Measurements from ENCODE around the gene MYBPC1.
A peak's percentile ranks its signal among the peaks of the same experiment; 100 is the strongest.

MYBPC1 gene

DNA sequence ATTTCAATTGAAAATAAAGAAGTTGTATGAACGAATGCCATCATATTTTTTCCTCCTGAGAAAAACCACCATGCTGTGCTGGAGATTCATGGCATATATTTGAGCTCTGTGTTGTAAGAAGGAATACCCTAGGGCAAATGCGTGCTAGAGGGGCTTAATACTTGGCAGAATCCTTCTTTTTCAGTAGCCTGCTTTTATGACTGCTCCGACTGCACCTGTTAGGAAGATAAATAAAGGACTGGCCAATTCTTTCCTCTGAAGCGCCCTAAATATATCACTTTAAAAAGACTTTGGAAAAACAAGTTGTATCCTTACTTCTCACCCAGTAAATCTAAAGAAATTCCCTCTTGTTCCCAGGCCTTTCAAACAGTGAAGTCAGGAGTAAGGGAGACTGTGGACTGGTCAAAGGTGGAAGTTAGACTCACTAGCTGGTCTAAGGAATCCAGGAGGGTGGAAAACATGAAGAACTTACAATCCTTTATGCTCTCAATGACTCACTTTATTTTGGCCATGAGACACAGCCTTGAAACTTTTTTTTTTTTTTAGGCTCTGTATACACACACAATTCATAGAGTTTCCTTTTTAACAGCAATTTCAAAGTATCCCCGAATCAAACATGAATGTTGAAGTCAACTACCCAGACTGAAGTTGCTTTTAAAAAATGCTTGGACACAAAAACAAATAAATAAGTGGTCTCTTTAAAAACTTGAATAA, 5.2 kb downstream of the MYBPC1 start:
- DNase-seq, result no peak

DNA sequence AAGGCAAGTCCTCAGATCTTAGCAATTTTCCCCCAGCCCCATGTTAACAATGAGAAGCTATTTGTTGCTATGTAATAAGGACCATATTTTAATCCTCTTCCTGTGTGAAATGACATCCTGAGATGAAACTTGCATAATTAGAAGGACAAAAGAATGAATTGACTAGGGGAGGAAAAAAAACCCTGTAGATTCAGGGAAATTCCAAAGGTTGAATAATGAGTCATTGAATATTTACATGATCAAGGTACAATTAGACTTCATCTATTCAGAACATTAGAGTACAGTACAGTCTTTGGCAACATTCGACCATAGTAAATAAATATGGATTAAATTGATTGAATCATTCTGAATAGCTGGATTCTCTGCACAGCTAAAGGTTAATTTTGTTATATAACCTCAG, 9.4 kb downstream of the MYBPC1 start:
- DNase-seq, result no peak

DNA sequence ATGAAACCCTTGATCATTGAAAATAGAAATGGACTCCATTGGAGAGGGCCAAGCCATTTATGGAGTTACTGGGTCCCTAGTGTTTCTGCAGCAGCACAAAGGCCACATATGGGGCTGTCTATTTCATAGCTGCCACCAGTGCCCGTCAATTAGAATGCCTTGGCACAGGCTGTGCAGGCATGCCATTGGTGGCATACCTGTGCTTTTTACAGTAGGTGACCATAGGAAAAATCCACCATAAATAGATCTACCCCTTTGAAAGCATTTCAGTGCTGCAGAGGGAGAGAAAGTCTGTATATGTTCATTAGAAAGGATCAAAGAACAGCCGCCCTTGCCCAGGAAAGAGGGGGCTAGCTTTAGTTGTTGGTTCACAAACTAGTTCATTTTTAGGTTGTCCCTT, 13.1 kb downstream of the MYBPC1 start:
- no peak for DNase-seq

DNA sequence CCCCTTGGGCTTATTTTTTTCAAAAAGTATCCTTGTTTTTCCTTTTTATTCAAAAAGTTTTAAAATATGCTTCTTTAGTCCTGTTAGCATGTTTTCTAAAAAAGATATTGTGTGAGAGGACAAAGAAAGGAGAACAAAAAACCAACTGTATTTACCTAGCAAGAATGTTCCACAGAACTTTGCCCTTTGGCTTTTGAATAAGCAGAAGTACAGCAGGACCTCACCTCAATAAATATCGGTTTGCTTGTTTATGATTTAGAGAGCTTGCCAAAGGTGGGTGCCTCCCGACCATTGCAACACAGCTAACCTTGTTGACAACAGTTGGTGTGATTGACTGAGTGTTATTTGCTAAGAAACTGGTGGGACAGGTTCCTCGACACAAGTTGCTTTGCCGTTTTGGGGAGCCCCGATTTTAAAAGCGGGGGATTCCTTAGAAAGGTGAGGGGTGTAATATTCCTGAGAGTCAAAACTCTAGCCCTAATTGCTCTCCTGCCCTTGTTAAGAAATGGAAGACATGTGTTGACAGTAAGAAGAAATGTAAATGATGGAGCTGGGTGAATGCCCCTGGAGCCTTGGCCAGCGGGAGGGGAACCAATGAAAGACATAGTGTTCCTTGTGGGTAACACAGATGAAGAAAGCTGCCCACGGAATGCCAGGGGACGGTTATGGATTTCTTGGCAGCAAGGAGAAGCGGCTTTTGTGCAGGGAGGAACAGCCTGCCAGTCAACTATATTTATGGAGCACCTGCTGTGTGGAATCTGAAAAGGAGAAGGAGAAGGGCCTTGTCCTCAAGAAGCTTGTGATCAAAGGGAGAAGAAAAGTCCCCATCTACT, 13.7 kb downstream of the MYBPC1 start:
- DNase-seq, result no peak

DNA sequence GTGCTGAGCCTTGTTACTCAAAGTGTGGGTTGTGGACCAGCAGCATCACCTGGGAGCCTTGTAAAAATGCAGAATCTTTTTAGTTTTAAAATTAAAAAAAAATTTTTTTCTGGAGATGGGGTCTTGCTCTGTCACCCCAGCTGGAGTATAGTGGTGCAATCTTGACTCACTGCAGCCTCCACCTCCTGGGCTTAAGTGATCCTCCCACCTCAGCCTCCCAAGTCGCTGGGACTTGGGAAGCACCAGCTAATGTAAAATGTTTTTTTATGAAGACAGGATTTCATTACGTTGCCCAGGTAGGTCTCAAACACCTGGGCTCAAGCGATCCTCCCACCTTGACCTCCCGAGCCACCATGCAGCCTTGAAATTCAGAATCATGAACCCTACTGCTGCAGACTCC, 14.4 kb downstream of the MYBPC1 start:
- DNase-seq, result no peak

DNA sequence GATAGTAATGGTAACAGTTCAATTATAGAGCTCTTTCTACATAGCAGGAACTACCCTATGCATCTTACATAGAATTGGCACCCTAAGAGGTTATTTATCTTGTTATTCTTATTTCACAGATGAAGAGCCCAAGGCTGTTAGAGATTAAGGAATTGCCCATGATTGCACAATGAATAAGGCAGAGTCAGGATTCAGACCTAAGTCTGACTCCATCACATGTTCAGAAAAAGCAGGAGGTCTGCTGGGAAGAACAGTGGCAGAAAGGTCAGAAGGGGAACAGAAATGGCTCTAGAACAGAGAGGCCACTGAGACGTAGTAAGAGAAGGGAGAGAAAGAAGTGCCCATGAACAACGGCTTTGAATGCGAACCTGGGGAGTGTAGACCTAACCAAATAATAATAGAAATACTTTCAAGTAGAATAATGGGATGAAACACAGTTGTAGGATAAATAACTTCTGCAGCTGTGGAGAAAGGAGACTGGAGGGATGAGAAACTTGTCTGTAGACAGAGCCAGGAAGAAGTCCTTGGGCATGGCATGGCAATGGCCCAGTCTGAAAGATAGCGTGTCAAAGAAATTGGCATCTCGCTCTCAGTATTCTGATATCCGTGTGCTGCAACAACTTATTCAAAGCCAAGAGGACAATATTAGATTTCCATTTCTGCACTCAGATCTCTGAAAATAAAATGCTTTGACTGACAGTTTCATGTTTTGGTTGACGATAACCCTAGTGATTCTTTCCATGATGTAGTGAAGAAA, 17.6 kb downstream of the MYBPC1 start:
- no peak for DNase-seq

DNA sequence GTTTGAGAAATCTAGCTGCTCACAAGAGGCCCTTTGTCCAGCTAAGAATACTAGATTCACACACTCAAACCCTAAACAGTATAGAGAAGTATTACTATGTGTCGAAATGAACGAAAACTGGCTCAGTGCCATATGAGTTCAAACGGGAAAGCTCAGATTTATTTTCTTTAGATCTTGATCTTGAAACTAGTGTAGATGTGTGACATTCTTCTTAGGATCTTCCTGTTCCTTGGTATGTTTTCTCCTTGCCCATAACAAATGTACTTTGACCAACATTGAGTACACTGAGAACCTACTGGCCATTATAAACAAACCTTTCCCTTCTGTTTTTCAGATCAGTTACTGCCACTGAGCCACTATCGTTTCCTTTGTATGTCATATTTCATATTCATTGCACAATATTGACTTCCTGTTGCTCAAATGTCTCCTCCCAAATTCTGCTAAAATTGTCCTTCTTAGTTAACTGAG, 21.3 kb downstream of the MYBPC1 start:
- DNase-seq, result no peak

DNA sequence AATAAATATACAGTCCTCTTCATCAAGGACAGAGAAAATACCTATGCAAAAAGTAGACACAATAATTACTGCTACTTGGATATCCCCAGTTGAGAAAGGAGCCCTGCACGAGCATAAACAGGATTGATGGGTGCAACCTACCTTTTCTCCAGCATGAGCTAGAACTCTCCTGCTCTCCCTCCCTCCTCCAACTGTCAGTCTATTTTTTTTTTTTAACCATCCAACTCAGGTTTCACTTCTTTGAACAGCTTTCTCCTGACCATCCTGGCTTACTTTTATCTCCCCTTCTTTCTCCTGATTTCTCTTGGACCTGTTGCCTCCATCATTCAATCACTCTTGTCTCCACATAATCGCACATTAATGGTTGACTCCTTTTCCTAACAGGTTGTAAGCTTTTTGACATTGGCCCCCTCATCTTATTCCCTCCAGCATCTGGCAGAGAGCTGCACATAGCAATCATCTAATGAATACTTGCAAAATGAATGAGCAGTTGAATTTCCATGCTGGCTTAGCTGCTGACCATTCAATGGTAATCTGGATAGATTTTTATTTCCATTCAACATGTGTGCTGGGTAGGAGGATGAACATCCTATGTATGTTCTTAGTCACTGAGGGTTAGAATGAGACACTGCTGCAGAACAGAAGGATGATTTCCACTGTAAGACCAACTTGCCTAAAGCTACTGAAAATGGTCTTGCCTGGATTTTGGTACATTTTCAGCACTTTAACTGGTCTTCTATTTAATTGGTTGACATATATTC, 24.4 kb downstream of the MYBPC1 start:
- no peak for DNase-seq

DNA sequence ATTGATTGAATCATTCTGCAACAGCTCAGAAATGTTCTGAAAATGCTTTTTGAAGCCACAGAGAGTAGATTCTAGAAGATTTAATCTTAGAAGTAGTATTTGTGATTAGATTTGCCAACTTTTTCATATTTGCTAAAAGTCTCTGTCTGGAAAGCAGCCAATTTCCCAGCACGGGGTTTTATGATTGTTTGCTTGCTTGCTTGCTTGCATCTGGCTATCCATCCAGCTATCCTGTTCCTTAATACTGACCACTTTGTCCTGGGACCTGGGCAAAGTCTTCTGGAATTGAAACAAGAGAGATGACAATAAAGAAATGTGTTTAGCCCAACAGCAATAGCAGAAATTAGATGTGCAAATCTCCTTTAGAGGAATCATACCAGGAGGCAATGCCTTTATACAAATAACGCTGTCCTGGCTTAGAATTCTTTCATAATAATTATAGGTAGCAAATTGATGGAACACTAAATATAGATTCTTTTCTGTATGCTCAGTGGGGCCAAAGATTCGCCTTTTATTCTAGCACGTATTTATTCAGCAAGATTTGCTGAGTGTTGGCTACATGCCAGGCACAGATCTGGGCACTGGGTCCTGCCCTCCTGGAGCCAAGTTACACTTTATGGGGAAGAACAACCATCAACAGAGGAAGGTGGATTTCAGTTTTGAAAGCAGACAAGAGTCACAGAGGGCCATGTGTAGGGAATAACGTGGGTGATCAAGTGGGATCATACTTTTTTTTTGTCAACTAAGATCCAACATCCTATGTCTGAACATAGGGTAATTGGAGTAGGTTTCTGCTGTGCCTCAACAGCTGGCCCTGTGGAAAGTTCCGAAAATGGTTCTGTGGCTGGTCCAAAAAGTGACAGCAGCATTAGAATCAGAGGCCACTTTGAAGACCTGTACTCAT, 25.3 kb downstream of the MYBPC1 start:
- no peak for DNase-seq

DNA sequence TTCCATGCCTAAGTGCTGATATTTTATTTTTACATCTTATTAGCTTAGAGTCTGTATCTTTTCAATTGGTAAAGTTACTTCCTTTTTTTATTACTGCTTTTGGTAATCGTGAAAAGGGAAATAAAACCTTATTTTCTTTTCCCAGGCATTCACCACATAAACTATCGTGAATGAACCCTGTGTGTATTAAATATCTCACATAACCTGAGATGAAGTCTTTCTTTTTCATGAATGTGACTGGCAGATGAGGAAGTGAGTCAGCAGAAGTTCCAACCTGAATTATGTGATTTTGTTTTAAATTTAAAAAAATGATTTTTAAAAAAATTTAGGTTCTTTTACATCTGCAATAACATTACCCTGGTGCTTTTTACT, 26.0 kb downstream of the MYBPC1 start:
- no peak for DNase-seq

DNA sequence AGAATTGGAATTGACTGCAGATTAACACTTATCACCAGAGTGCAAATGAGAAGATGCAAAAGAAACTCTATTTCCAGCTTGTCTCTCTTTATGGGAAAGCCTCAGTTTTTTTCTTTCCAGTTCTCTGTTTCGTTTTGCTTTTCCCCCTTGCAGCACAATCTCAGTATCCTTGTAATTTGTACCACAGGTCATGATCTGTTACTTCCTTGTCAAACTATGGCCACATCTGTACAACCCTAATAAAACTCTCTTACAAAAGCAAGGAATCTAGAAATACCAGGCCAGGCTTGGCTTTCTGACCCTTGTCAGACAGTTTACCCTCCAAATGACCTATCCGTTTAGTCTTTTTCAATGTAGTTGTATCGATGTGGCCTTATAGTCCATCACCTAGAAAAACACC, 33.9 kb downstream of the MYBPC1 start:
- no peak for DNase-seq

DNA sequence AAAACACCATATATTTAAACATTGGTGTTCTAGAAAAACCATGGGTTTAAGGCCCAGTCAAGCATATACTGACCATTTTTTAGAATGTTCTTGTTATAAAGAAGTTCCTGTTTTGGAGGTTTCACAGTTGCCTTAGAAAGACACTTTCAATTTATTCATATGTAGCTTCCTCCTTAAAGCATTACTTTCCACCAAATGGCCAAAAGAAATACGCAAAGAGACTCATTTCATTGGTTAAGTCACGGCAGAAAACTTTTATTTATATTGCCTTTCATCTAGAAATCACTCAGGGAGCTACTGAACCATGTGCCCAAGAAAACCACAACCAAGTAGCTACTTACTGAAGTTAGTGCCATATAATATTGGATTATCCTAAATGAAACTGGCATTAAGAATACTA, 40.0 kb downstream of the MYBPC1 start:
- DNase-seq, result no peak

DNA sequence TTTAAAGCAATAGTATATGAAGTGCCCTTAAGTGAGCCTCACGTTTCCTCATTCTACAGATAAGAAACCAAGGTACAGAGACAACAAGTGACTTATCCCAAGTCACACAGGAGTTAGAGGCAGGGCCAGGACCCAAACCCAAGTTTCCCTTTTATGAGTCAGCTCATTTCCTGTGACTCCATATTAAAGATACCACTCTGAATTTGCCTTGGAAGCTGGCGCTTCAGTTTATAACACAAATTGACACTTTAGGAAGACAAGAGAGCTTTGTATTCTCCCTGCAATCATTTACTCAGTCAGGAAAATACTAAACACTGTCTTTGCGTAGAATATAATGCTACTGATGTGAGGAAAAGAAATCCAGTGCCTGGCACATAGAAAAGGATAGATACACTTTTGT, 43.2 kb downstream of the MYBPC1 start:
- no peak for DNase-seq

DNA sequence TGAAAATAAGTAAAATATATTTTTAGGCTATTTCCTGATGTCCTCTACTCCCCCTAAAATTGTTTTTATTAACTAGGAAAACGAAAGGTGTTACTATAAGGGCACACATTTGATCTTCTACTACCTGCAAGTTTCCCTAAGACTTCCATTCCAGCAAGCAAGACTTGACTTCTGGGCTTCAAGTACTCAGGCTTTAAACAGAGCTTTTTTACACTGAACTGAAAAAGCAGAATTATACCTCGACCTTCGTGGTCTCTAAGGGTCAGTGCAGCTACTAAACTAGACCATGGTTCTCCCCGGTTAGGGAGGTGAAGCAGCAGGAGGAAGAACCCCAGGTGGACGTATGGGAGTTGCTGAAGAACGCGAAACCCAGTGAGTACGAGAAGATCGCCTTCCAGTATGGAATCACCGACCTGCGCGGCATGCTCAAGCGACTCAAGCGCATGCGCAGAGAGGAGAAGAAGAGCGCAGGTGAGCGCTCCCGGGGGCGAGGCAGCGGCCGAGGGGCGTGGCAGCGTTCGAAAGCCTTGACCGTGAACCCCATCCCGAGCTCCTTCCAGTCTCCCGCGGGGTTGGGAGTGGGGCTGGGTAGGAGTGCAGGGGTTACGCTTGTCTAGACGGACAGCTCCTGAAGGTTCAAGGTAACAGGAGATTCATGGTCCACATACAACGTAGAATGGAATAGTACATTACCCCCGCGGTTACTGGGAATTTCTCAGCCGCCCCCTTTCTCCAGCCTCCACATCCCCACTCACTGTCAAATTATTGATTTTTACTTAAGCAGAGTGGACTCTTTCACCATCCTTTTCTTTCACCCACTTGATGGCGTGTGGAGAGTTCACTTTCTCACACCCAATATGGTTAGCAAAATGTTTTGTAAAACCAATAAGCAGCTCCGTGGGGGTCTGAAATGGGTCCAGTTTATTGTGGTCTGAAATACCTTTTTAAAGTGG, 47.6 kb downstream of the MYBPC1 start:
- DNase-seq, result peak; percentile 19

DNA sequence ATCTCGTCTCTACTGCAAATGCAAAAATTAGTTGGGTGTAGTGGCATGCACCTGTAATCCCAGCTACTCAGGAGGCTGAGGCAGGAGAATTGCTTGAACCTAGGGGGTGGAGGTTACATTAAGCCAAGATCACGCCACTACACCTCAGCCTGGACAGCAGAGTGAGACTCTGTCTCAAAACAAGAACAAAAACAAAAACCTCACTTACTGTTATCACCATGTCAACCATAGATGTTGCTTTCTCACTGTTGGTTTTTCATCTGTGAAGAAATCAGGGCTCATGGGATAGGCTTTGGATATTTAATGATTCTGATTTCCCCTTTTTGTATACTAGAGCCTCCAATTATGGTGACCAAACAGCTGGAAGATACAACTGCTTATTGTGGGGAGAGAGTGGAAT, 52.9 kb downstream of the MYBPC1 start:
- DNase-seq, result no peak

DNA sequence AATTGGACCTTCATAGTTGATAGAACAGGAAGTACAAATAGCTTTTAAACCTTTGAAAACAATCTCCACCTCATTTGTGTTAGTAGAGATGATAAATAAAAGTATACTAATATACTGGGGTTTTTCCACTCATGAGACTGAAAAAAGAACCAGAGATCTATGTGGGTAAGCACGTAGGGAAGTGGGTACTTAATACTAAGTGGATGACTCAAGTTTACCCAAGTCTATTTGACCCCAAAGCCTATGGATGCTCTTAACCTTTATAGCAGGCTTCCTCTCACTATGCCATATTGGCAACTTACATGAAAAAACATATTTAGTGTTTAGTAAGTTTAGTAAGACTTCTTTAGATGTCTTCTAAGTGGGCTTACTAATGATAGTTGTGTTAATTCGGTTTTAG, 53.4 kb downstream of the MYBPC1 start:
- no peak for DNase-seq

DNA sequence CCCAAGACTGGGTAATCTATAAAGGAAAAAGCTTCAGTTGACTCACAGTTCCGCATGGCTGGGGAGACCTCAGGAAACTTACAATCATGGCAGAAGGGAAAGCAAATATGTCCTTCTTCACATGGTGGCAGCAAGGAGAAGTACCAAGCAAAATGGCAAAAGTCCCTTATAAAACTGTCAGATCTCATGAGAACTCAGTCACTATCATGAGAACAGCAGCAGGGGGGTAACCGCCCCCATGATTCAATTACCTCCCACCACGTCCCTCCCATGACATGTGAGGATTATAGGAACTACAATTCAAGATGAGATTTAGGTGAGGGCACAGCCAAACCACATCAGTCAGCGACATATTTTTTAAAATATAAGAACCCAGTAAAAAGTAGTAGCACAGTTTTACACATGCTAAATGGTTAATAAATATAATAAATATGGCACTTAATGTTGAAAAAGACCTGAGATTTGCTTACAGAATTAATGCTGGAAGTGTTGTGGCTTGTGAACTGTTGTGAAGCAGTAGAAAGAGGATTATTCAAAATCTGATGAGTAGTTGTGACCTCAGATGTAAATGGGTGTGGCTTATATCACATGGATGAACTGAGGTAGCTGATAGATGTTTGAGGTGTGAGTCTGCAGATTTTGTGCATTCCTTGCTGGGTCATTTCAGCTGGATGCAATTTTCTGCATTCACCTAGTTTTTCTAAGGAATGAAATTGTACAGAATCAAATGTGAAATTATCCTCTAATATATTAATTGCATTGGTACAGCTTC, 55.8 kb downstream of the MYBPC1 start:
- DNase-seq, result no peak

DNA sequence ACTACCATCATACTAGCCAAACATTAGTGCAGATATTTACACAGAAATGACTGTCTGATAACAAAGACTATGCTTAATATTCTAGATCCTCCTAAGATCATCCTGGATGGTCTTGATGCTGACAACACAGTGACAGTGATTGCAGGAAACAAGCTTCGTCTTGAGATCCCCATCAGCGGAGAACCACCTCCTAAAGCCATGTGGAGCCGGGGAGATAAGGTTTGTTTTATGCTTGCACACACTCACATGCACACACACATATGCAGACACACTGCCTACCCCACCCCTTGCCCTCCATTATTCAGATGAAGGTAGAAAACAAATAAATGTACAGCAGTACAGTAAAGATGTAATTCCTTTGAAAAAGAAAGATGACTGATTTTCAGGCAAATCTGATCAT, 58.3 kb downstream of the MYBPC1 start:
- DNase-seq, result no peak

DNA sequence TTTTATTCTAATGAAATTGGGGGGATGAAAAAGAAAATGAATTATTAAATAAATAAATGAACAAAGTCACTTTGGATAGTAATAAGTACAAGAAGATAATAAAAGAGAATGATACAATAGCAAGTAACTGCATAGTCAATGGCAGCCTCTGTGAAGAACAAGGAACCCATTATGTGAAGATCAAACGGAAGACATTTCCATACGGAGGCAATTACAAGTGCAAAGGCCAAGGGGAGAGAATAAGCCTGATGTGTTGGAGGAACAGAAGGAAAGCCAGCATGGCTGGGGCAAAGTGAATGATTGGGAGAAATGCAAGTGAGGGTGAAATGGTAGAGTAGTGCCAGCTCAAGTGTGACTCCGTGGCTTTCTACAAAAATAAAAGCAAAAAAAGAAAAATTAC, 58.7 kb downstream of the MYBPC1 start:
- no peak for DNase-seq

DNA sequence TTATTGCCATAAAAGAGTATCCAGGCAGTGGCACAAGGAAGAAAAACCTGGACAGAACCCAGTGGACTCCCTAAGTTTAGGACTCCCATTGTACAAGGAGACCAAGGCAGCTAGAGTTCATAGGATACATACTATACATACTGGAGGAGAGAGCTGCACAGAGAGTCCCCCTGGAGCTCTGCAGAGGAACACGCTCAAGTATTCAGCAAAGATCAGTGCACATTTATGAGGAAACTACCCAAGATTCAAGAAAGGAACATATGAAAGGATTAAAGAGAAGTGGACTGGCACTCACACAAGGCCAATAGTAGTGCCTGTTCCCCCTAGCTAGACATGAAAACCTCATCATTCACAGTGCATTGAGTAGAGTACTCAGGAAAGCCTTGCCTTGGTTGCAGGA, 59.7 kb downstream of the MYBPC1 start:
- DNase-seq, result no peak
